Activated T-helper 9 cell treated with anti-CD3 and anti-CD28 coated beads, Interleukin-2, amount 50 U/mL, for 16 hours (primary cell): ENCODE measurements around the gene PODN.

Source experiments
- DNase-seq: peaks from one replicate; pipeline ENCODE4 v3.0.0-alpha.2; 2020; ENCODE audit warnings: low read depth

Gene PODN

GRCh38 chr1:53051676-53052075 is 10.3 kb upstream of the PODN start:
- no peak for DNase-seq

DNA sequence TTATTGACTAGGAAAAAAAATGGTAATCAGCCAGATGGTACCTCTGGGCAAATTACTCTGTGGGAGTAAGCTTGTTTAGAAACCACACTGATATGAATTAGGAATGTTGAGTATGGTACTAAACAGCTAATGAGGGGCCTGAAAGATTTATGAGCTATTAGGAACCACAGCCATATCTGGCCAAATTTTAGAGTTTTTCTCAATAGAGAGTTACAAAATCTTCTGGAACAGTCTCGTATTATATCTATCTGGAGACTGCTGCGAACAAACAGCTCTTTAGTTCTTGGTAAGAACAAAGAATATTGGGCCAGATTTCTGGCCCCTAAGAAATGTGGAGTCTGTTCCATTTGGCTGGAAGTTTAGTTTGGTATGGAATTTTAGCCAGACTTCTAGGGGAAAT is 4.9 kb upstream of the PODN start:
- no peak for DNase-seq

DNA sequence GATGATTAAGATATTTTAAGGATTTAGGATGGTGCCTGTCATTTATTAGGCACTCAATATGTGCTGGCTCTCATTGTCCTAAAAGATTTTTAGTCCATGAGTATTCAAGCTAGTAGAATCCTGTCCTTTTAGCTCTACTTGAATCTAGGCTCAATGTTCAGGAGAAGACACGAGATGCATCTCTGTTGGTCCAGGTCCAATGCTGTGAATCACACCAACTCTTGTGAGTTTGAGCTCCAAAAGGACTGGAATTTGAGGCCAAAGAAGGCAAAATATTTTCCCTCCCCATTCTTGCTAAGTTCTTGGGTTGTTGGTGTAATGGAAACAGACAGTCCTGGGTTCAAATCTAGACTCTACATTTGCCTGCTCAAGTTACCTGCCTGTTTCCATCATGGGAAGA is 1.4 kb upstream of the PODN start:
- DNase-seq = no peak

GRCh38 chr1:53061123-53061858 is 722 bp upstream of the PODN start:
- DNase-seq = no peak

- DNase-seq = no peak
Observed at GRCh38 chr1:53062708-53063591, 937 bp downstream of the PODN start.

DNA sequence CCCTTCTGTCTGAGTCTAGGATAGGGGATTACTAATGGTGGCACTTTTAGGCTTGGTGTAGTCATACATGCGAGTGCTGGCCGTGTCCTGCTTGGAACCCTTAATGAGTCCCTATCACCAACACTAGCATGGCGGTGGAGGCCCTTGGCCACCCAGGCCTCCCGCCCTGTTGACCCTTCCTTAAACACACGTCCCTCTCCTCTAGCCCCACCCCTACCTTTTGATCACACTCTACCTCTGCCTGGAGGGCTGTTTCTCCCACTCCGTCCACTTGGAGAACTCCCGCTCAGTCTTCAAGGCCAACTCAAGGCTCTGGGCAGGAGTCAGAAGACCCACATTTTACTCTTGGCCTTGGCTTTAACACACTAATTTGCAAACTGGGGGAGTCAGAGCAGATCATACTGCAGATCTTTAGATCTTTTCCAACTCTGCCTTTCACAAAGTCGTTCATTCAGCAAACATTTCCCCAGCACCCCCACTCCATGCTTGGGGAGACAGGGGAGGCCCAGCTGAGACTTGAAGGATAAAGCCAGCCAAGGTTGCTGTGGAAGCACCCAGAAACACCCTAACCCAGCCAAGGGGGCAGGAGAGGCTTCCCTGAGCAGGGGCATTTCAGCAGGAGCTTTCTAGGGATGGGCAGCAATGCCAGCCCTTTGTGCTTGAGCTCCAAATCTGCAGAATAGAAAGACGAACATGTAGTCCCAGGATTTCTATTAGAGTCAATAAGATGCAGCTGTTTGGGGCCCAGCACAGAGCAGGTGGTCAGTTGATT is 1.9 kb downstream of the PODN start:
- DNase-seq = no peak

DNA sequence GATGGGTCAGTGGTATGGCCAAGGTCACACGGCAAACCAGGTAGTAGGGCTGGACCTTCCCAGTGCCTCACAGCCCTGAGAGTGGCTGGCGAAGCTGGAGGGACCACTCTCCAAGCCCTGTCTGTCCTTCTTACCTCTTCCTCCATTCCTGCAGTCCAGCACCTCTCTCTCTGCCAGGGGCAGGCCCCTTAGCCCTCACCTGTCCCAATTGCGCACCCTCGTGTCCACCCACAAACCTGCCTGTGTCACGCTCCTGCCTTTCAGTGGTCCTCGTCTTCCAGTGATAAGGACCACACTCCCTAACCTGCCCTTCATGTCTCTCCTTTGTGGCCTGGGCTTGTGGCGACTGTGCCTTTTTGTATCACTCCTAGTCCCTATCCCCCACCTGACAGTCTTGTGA is 3.4 kb downstream of the PODN start:
- DNase-seq = no peak

DNA sequence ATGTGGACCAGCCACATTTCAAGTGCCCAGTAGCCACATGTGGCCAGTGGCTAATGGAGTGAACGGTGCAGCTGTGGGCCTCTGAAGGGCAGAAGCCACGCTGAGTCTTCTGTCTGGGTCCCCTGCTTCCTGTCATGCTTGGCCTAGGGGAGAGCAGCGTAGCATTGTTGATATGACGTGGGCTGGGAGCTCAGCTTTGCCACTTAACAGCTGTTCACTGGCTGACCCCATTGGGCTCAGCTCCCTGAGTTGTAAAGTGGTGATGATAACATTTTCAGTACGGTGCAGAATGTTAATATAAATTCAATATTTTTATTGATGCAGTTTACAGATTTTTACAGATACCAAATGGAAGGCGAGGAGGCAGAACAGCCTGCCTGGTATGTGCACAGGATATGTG is 4.5 kb downstream of the PODN start:
- no peak for DNase-seq

DNA sequence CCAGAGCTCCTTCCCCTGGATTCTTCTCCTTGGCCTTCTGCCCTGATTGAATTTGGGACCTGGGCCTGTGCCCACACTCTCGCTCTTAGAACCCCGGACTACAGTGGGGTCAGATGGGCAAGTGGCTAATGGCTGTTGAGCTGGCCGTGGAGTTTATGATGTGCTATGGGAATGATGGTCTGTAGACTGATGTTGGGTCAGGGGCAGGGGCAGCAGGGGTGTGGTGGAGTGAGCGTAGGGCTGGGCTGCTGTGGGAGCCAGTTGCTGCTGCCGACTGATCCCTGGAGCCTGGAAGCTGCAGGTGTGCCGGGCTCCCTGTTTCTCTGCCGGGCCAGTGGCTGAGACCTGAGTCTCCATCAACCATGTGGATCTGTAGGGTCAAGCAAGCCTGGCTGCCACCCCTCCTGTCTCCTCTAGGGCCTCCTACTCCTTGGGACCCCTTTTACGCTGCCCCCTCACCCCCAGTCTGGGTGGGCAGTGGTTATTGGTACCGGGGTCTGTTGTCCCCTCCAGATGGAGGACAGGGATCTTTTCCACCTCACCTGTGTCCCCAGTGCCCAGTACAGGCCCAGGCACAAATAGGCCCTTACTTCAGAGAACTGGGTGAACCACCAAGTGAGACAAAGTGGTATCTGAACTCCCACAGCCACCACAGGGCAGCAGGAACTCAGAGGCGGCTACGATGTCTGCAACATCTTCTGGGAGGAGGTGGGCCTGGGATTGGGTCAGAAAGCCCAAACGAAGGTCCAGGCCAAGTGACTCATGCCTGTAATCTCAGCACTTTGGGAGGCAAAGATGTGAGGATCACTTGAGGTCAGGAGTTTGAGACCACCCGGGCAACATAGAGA is 5.1 kb downstream of the PODN start:
- DNase-seq = no peak

- no peak for DNase-seq
Observed at GRCh38 chr1:53067886-53068285, 5.9 kb downstream of the PODN start.

DNA sequence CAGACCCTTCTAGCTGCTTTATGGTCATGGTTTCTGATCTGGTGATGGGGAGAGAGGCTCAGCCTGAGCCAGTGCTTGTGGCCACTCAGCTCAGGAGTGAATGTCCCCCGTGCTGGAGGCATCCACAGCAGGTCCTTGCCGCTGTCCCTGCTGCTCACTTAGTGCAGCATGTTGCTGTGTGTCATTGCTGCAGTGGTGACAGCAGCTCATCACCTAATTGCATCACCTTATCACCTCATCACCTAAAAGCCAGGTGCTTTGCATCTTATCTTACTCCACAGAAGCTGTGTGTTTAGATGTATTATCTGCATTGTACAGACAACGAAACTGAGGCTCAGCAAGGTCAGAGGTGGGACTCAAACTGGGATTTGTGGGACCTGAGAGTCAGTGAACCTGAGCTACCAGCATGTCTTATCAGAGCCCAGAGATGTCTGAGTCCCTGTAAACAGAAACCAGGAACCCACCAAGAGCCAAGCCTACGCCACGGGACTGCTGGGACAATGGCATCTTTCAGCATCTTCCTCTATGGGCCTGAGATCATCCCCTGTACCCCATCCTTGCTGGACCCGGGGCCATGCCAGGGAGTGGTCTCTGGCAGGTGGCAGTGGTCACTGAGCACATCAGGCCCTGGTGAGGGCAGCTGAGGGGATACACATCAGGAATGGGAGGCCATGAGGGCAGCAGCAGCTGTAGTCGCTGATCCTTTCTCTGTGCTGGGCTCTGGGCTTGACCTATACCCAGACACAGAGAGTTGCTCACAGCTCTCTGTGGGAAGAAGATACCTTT is 6.5 kb downstream of the PODN start:
- no peak for DNase-seq

DNA sequence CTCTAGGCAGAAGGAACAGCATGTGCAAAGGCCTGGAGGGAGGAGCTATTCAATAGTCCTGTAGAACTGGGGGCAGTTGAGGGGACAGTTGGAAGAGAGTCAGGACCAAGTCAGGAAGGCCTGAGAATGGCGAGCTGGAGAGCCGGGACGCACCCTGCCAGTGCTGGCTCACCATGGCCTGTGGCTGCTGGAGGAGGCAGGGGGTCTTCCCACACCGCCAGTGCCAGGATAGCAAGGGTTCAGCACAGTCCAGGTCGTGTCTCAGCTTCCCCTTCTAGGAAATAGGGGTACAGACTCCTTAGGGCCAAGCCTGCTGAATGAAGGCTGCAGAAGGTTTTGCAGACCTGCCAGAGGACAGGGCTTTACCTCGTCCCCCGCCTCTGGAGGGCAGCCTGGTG is 7.3 kb downstream of the PODN start:
- DNase-seq = no peak

DNA sequence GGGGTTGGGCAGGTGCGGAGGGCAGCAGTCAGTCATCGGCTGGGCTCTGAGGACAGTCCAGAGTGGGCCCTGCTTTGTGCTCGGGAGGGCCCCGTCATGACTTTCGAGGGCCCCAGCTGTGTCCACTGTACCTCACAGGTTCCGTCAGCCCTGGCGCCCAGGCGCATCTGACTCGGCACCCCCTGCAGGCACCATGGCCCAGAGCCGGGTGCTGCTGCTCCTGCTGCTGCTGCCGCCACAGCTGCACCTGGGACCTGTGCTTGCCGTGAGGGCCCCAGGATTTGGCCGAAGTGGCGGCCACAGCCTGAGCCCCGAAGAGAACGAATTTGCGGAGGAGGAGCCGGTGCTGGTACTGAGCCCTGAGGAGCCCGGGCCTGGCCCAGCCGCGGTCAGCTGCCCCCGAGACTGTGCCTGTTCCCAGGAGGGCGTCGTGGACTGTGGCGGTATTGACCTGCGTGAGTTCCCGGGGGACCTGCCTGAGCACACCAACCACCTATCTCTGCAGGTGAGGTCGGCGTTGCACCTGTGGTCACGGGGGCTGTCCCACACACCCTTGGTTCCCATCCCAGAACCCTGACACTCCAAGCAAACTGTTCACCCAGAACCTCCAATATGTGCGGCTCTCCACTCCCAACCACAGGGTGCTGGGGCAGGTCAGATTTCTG is 7.8 kb downstream of the PODN start:
- no peak for DNase-seq

- no peak for DNase-seq
Observed at GRCh38 chr1:53070621-53071020, 8.6 kb downstream of the PODN start.

DNA sequence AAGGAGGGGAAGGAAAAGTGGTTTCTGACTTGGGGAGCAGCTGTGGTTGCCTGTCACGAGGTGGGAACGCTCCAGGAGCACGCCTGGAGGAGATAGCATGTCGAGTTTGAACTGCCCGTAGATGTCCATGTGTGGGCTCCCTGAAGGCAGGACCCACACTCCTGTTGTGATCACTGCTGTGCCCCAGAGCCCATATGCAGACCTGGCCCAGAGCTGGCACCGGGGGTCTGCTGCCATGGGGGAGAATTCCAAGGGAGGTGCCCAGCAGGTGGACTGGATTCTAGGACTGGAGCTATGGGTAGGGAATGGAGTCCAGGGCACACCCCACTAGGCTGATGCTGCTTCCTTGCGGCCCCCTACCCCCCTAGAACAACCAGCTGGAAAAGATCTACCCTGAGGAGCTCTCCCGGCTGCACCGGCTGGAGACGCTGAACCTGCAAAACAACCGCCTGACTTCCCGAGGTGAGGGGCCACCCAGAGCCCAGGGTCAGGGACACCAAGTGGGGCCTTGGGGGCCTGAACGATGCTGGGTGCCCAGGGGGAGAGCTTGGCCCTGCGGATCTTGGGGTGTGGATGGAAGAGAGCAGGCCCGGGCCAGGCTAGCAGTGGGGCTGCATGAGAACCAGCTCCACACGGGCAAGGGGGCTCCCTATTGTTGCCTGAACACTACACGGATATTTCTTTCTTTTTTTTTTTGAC is 9.3 kb downstream of the PODN start:
- DNase-seq = no peak

DNA sequence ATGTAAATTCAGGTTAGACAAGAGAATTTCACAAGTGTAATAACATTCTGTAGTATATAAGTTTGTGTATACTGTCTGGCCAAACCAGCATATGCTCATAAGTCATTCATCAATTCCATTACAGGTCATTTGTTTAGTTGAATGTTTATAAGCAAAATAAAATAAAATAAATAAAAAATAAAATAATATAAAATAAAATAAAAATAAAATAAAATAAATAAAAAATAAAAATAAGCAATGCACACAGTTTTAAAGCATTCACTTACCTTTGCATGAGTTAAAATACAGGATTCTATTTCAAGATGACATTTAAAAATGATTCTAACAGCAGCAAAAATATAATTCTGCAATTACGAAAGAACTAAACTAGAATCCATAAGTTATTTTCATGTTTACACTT is 9.9 kb downstream of the PODN start:
- no peak for DNase-seq

GRCh38 chr1:53073287-53073686 is 11.3 kb downstream of the PODN start:
- DNase-seq = no peak

GRCh38 chr1:53073868-53074311 is 11.9 kb downstream of the PODN start:
- no peak for DNase-seq

- DNase-seq = no peak
Observed at GRCh38 chr1:53074313-53075154, 12.5 kb downstream of the PODN start.
